Thyroid gland (tissue), 4 donors: ENCODE measurements around the gene RNF214. TPM values are rescaled to one million over a fixed set of nuclear protein-coding genes. Genes with fewer than 3 reads are reported as not detected.

Experiments
- DNase-seq, 2 donors: peaks; one replicate each; pipeline ENCODE4 v3.0.0-alpha.2; 2019
- H3K27ac ChIP-seq, 3 donors: fragments of 200-600 bp; sonication (generic); 1 replicate in 2 of 3; 2 replicates in 1 of 3; pipeline ENCODE4 v1.5.1; 2016 to 2019; ENCODE audit warnings: mild to moderate bottlenecking in 1 of 3, moderate library complexity in 1 of 3
- H3K27me3 ChIP-seq: fragments of 200-600 bp; sonication (generic); one replicate; pipeline ENCODE4 v1.5.1; 2019
- H3K36me3 ChIP-seq, 2 donors: fragments of 200-600 bp; sonication (generic); one replicate each; pipeline ENCODE4 v1.5.1; 2016 to 2019
- H3K4me1 ChIP-seq, 2 donors: fragments of 200-600 bp; sonication (generic); one replicate each; pipeline ENCODE4 v1.5.1; 2017 to 2019
- H3K4me3 ChIP-seq, 3 donors: fragments of 200-600 bp; sonication (generic); replicated peaks in 1 of 3; 1 replicate in 2 of 3; 2 replicates in 1 of 3; pipeline ENCODE4 v1.5.1; 2016; ENCODE audit warnings: mild to moderate bottlenecking in 1 of 3
- H3K9me3 ChIP-seq: fragments of 200-600 bp; sonication (generic); one replicate; pipeline ENCODE4 v1.5.1; 2017
- CTCF ChIP-seq, 6 experiments: fragments of 200-600 bp in 3 of 6; fragments of 450-650 bp in 3 of 6; sonication (generic) in 3 of 6; IDR thresholded peaks; one replicate each; pipeline ENCODE4 v1.5.1; 2016 to 2019; ENCODE audit warnings: antibody characterized with exemption in 6 of 6, mild to moderate bottlenecking in 2 of 6, inconsistent platforms in 1 of 6, moderate library complexity in 1 of 6
- POLR2A ChIP-seq, 2 donors: fragments of 450-650 bp; IDR thresholded peaks; one replicate each; pipeline ENCODE4 v1.6.1; 2017; ENCODE audit warnings: antibody characterized with exemption in 2 of 2, mild to moderate bottlenecking in 2 of 2, moderate library complexity in 1 of 2
- WGBS, 2 donors: methylation state at CpG; one replicate each; pipeline ENCODE4 v1.1.5; 2017; 5-methylcytosine and 5-hydroxymethylcytosine counted together
- intact Hi-C: fragments of 100-400 bp; cut with DNase I; formaldehyde crosslinking; loops from one replicate; pipeline ENCODE4 v1.15.1; 2023
- total RNA-seq, 4 donors: library from RNA; depleted of rRNA; stranded (reverse); fragments of >200 nt; gene quantifications; one replicate each; pipeline ENCODE4 v1.2.3, GENCODE V29; 2016

RNF214 gene
- total RNA-seq, 4 donors from 2014 or later: 17.4 to 22.8 (median 20.0) TPM

- no peak overlapping the region for H3K27ac ChIP-seq
- peak in 1 of 2 donors; percentile 3 for DNase-seq
- H3K36me3 ChIP-seq: peaks cover 41 to 56% of the 10 kb centered on the region in 2 donors
These were observed 43.1 kb upstream of the RNF214 start for GRCh38 chr11:117189191-117189940.

GRCh38 chr11:117189941-117190544, 42.4 kb upstream of the RNF214 start:
- Histone ChIP-seq H3K27ac (no peak overlapping the region), H3K4me3 (no peak overlapping the region), H3K9me3 (no peaks in the 10 kb centered on the region), H3K27me3 (no peaks in the 10 kb centered on the region), H3K36me3 (peaks cover 41 to 56% of the 10 kb centered on the region in 2 donors), H3K4me1 (no peaks in the 10 kb centered on the region)
- 90 to 92% methylated on average over 6 to 8 of the region's 8 CpGs for WGBS, 2 donors
- no peak for DNase-seq
- no peak for TF ChIP-seq CTCF (IDR thresholded peaks at IDR 0.05)
- TF ChIP-seq POLR2A (IDR thresholded peaks at IDR 0.05): no peak
- intact Hi-C loops: loop anchor here (5.0 kb wide), 1 partner anchor 38 kb away; no protein-coding TSS in a partner anchor

More at GRCh38 chr11:117189191-117189940, 43.1 kb upstream of the RNF214 start:
- TF ChIP-seq POLR2A (IDR thresholded peaks at IDR 0.05) (no peak), CTCF (IDR thresholded peaks at IDR 0.05) (no peak)
- H3K27me3 ChIP-seq: no peaks in the 10 kb centered on the region
- no peaks in the 10 kb centered on the region for H3K4me1 ChIP-seq
- intact Hi-C loops: loop anchor here (5.0 kb wide), 1 partner anchor 37 kb away; no protein-coding TSS in a partner anchor
- 90 to 95% methylated on average over 19 to 22 of the region's 22 CpGs for WGBS, 2 donors
- no peak overlapping the region for H3K4me3 ChIP-seq
- no peaks in the 10 kb centered on the region for H3K9me3 ChIP-seq

GRCh38 chr11:117191680-117192400, 40.6 kb upstream of the RNF214 start:
- Histone ChIP-seq H3K36me3 (peaks cover 41 to 56% of the 10 kb centered on the region in 2 donors), H3K27ac (no peak overlapping the region), H3K4me3 (no peak overlapping the region), H3K4me1 (no peaks in the 10 kb centered on the region), H3K27me3 (no peaks in the 10 kb centered on the region), H3K9me3 (no peaks in the 10 kb centered on the region)
- intact Hi-C loops: no loop called here
- TF ChIP-seq POLR2A (IDR thresholded peaks at IDR 0.05) (no peak), CTCF (IDR thresholded peaks at IDR 0.05) (no peak)
- no peak for DNase-seq
- WGBS, 2 donors: 94 to 95% methylated on average over 26 of the region's 26 CpGs

GRCh38 chr11:117192401-117192875, 40.0 kb upstream of the RNF214 start:
- Histone ChIP-seq H3K4me3 (no peak overlapping the region), H3K27me3 (no peaks in the 10 kb centered on the region), H3K4me1 (no peaks in the 10 kb centered on the region), H3K9me3 (no peaks in the 10 kb centered on the region), H3K27ac (no peak overlapping the region), H3K36me3 (peaks cover 37 to 52% of the 10 kb centered on the region in 2 donors)
- no peak for DNase-seq
- TF ChIP-seq POLR2A (IDR thresholded peaks at IDR 0.05) (no peak), CTCF (IDR thresholded peaks at IDR 0.05) (no peak)
- WGBS, 2 donors: 92 to 96% methylated on average over 14 to 17 of the region's 17 CpGs
- intact Hi-C loops: no loop called here
